Effector memory CD8-positive, alpha-beta T cell (primary cell): ENCODE measurements around the gene CAPN15.
"Not testable (repeated sequence)": the region's sequence is repeated elsewhere in the genome, so short reads cannot be mapped to it uniquely, and the experiment has no call there.

ENCODE experiments used
- ATAC-seq: fragments of 150-1000 bp; cut with Tn5 transposase; replicated peaks from 2 replicates; pipeline ENCODE4 v1.10.0; 2021; ENCODE audit warnings: mild to moderate bottlenecking, moderate library complexity
- DNase-seq, 3 experiments: peaks; one replicate each; pipeline ENCODE4 v3.0.0; 2021
- H3K27ac Mint-ChIP-seq, 2 donors: one replicate each; pipeline ENCODE4 v1.8.0; 2022; ENCODE audit warnings: mild to moderate bottlenecking in 2 of 2, mixed read lengths in 2 of 2, moderate library complexity in 2 of 2
- H3K27me3 Mint-ChIP-seq, 2 donors: one replicate each; pipeline ENCODE4 v1.8.0; 2022; ENCODE audit warnings: mixed read lengths in 2 of 2
- H3K36me3 Mint-ChIP-seq: one replicate; pipeline ENCODE4 v1.8.0; 2022; ENCODE audit warnings: mild to moderate bottlenecking, moderate library complexity, mixed read lengths; ENCODE audit not compliant: insufficient read depth
- H3K4me1 Mint-ChIP-seq, 2 donors: one replicate each; pipeline ENCODE4 v1.8.0; 2022; ENCODE audit warnings: low read depth in 2 of 2, mixed read lengths in 2 of 2
- H3K4me3 Mint-ChIP-seq, 2 donors: one replicate each; pipeline ENCODE4 v1.8.0; 2022; ENCODE audit warnings: mild to moderate bottlenecking in 2 of 2, mixed read lengths in 2 of 2, moderate library complexity in 2 of 2
- H3K9me3 Mint-ChIP-seq, 2 donors: one replicate each; pipeline ENCODE4 v1.8.0; 2022; ENCODE audit warnings: mixed read lengths in 2 of 2
- total RNA-seq, 9 experiments: gene quantifications; one replicate each; lab custom pipeline; 2026; lab: John Stamatoyannopoulos, UW

CAPN15 gene
- 78.5 to 172 (median 108) reads per million in 9 experiments for total RNA-seq

DNA sequence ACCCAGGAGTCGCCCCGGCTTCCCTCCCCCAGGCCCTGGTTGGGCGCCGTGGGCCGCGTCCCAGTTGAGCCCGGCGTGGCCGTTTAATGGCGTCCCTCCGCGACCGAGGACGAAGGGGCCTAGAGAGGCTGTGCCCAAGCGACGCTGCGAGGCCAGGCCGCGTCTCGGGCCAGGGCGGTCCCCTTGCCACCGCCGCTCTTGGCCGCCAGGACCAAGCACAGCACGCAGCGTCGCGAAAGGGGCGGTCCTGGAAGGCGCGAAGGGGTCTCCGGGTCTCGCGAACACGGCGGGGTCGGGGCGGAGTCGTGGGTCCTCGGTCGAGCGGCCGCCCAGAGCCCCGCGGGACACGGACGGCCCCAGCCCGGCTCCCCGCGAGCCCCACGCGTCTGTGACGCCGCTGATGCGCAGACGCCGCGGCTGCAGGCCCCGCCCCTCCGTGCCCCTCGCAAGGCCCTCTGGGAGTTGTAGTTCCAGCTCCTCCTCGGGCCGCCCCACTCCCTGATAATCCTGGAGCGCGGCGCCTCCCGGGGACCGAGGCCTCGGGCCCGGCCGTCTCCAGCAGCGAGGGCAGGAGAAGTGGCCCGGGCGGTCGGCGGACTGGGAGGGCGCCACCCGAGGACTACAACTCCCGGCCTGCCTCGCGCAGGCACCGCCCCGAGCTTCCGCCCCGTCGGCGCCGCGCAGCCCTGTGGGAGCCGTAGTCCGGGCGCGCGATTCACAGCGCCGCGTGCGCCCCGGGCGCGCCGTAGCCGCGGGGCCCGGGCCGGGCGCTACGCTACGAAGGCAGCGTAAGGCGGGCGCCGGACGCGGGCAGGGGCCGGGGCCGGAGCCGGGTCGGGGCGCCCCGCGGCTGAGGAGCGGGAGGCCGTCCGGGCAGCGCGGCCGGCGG lies at the start of gene CAPN15:
Gene CAPN15 (plus strand): TSS at position 698 of the 889 bp plus-strand sequence. CDS start 19,127 bp downstream, outside the sequence.
- H3K36me3 Mint-ChIP-seq, result peaks cover 25% of the 10 kb centered on the region
- no peaks in the 10 kb centered on the region for H3K9me3 Mint-ChIP-seq
- peaks cover 30 to 35% of the 10 kb centered on the region in 2 donors for H3K4me1 Mint-ChIP-seq
- no peaks in the 10 kb centered on the region for H3K27me3 Mint-ChIP-seq
- peak within 1 kb of the TSS; percentile 92 for H3K27ac Mint-ChIP-seq
- peak within 1 kb of the TSS; percentile 91 to 95 for H3K4me3 Mint-ChIP-seq
- ATAC-seq, result peak; percentile 78
- DNase-seq, result peak; percentile 80 to 85 (median 80)

DNA sequence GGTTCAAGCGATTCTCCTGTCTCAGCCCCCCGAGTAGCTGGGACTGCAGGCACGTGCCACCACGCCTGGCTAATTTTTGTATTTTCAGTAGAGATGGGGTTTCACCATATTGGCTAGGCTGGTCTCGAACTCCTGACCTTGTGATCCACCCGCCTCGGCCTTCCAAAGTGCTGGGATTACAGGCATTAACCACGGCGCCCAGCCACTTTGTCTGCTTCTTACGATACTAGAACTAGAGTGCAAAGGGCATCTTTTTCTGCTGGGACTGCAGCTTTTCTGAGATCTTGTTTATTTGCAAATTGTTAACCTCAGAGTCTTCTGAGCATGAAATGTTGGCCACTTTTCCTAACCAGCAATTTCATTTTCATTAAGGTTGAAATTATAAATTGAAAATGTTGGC lies 49.2 kb upstream of the CAPN15 start:
- H3K4me3 Mint-ChIP-seq, H3K9me3 Mint-ChIP-seq, H3K4me1 Mint-ChIP-seq, DNase-seq, ATAC-seq, H3K27me3 Mint-ChIP-seq, H3K36me3 Mint-ChIP-seq: not testable (repeated sequence)
- H3K27ac Mint-ChIP-seq, result peak overlapping the region in 1 of 2 donors; percentile 29

DNA sequence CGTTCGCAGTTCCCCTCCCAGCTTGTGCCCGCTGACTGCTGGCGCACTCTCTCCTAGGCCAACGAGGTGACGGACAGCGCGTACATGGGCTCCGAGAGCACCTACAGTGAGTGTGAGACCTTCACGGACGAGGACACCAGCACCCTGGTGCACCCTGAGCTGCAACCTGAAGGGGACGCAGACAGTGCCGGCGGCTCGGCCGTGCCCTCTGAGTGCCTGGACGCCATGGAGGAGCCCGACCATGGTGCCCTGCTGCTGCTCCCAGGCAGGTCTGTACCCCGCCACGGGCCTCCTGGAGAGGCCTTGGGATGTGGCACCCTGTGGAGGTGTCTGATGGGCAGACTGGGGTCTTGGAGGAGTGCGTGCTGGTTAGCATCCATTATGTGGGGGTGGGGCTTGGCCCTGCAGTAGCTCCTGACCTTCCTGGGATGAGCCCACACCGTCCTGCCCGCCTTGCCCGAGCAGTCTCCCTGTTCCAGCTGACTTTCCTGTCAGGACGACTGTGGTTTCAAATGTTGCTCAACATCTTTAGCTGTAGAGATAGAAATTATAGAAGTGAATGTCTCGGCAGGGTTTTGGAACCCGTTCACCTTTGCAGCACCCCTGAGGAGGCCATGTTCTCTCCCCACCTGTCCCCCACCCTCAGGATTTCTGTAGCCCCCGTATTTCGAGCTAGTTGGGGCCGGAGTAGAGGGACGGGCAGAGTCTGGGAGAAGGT lies 44.9 kb upstream of the CAPN15 start:
- Mint-ChIP-seq H3K36me3 (no peaks in the 10 kb centered on the region), H3K9me3 (no peaks in the 10 kb centered on the region), H3K4me1 (no peaks in the 10 kb centered on the region), H3K27ac (no peak overlapping the region), H3K4me3 (no peak overlapping the region), H3K27me3 (no peaks in the 10 kb centered on the region)
- DNase-seq (no peak), ATAC-seq (no peak)

DNA sequence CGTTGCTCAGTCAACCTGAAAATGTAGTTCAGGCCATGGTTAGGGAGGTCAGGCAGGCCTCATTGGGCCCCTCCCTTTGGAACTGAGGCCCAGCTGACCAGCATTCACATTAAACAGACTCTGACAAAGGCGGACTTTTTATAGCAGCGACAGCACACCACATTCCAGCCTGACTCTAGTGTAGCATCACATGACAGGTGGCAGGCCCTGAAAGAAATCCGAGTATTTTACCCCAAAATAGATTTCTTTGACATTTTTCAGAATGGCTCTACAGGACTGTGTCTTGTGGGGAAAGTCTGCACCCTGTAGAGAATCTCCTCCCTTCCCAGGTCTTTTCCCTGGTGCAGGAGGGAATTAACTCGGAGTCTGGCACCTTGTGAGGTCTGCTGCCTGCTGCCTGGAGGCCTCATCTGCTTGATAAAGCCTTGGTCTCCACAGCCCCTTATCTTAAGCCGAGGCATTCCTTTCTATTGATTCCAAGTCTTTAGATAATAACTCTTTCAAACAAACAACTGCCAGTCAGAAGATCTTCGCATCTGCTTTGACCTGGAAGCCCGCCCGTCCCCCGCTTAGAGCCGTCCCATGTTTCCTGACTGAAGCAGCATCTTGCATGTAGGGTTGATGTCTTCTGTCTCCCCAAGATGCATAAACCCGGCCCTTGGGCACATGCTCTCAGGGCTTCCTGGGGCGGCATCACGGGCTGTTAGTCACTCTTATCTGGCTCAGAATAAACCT lies 44.0 kb upstream of the CAPN15 start:
- ATAC-seq, result no peak
- no peak overlapping the region for H3K27ac Mint-ChIP-seq
- H3K36me3 Mint-ChIP-seq, result peaks cover 1% of the 10 kb centered on the region
- no peaks in the 10 kb centered on the region for H3K27me3 Mint-ChIP-seq
- H3K9me3 Mint-ChIP-seq, result no peaks in the 10 kb centered on the region
- H3K4me1 Mint-ChIP-seq, result no peaks in the 10 kb centered on the region
- DNase-seq, result no peak
- H3K4me3 Mint-ChIP-seq, result no peak overlapping the region

DNA sequence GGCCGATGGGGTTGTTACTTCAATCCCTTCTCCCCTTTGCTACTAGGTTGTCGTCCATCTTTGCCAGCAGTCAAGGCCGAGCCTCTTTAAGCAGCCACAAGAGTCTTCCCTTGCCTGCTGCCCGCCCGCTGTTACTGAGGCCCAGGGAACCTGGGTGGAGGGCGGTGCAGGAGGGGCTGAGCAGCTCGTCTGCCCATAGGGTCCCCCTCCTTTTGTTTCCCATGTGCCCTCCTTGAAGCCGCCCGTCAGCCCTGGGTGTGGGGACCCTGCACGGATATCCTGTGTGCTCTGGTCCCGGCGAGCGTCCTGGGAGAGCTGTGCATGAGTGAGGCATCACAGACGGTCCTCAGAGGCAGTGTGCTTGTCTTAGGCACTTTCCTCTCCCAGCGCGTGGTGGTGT lies 37.9 kb upstream of the CAPN15 start:
- Mint-ChIP-seq H3K27ac (no peak overlapping the region), H3K9me3 (no peaks in the 10 kb centered on the region), H3K4me3 (no peak overlapping the region), H3K4me1 (no peaks in the 10 kb centered on the region), H3K27me3 (no peaks in the 10 kb centered on the region), H3K36me3 (peaks cover 7% of the 10 kb centered on the region)
- ATAC-seq (no peak), DNase-seq (no peak)

DNA sequence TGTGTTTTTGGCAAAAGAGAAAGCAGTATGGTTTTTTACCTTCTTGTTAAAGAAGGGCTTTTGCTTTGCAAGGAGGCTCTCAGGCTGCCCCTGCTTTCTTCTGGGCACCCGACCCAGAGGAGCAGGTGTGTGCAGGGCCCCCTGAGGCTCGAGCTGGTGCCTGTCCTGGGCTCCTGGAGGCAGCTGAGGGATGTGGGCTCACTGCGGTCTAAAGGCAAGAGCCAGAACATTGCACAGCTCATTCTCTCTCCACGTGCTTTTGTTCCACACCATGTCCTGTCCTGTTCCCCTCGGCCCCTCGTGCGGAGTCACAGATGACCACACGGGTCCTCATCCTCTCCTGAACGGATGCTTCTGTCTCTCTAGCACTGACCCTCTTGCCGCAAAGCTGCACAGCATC lies 36.7 kb upstream of the CAPN15 start:
- Mint-ChIP-seq H3K27me3 (no peaks in the 10 kb centered on the region), H3K4me3 (no peak overlapping the region), H3K9me3 (no peaks in the 10 kb centered on the region), H3K4me1 (peaks cover 0 to 1% of the 10 kb centered on the region in 2 donors), H3K27ac (no peak overlapping the region), H3K36me3 (peaks cover 7% of the 10 kb centered on the region)
- ATAC-seq (no peak), DNase-seq (no peak)

- no peaks in the 10 kb centered on the region for H3K9me3 Mint-ChIP-seq
- DNase-seq, result no peak
- peaks cover 0 to 1% of the 10 kb centered on the region in 2 donors for H3K4me1 Mint-ChIP-seq
- H3K36me3 Mint-ChIP-seq, result peaks cover 7% of the 10 kb centered on the region
- H3K27me3 Mint-ChIP-seq, result no peaks in the 10 kb centered on the region
- no peak overlapping the region for H3K4me3 Mint-ChIP-seq
- H3K27ac Mint-ChIP-seq, result no peak overlapping the region
- ATAC-seq, result no peak
Measured at GRCh38 chr16:491220-491919, 36.1 kb upstream of the CAPN15 start.

GRCh38 chr16:492211-492875 lies 35.2 kb upstream of the CAPN15 start:
- peaks cover 0 to 1% of the 10 kb centered on the region in 2 donors for H3K4me1 Mint-ChIP-seq
- no peak overlapping the region for H3K27ac Mint-ChIP-seq
- no peak overlapping the region for H3K4me3 Mint-ChIP-seq
- no peaks in the 10 kb centered on the region for H3K9me3 Mint-ChIP-seq
- no peak for ATAC-seq
- no peaks in the 10 kb centered on the region for H3K27me3 Mint-ChIP-seq
- H3K36me3 Mint-ChIP-seq, result peaks cover 7% of the 10 kb centered on the region
- DNase-seq, result no peak

DNA sequence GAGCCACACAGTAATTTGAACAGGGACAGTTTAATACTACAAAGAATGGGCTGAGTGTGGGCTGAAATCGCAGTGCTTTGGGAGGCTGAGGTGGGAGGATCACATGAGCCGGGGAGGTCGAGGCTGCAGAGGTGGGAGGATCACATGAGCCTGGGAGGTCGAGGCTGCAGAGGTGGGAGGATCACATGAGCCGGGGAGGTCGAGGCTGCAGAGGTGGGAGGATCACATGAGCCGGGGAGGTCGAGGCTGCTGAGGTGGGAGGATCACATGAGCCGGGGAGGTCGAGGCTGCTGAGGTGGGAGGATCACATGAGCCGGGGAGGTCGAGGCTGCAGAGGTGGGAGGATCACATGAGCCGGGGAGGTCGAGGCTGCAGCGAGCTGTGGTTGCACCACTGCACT lies 32.8 kb upstream of the CAPN15 start:
- H3K36me3 Mint-ChIP-seq, H3K27me3 Mint-ChIP-seq, ATAC-seq, DNase-seq, H3K4me1 Mint-ChIP-seq, H3K4me3 Mint-ChIP-seq, H3K27ac Mint-ChIP-seq, H3K9me3 Mint-ChIP-seq: not testable (repeated sequence)

DNA sequence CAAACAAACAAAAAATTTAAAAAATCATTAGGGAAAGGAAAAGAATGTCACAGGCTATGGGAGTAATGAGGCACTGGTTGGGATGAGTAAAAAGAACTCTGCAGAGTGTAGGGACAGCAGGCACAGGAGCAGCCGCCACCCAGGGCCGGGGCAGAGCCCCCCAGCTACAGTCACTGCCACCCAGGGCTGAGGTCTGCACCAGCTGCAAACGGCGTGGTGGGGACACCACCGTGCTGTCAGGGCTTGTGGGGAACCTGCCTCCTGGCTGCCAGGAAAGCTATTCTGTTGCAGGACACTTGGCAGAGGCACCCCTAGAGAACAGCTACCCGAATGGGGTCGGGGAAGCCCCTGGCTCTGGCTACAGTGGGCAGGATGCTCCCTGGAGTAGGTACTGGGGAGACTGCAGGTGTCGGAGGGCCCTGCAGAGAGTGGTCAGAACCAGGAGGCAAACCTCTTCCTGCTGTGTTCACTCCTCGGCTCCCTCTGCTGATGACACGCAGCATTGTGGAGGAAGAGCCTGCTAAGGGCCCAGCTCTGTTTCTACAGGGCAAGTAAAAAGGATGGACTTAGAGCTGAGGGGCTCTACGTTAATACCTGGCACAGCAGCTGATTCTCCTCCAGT lies 32.3 kb upstream of the CAPN15 start:
- Mint-ChIP-seq H3K27ac (peak overlapping the region in 1 of 2 donors; percentile 82), H3K9me3 (no peaks in the 10 kb centered on the region), H3K27me3 (no peaks in the 10 kb centered on the region), H3K4me3 (no peak overlapping the region), H3K4me1 (peaks cover 0 to 1% of the 10 kb centered on the region in 2 donors), H3K36me3 (peaks cover 12% of the 10 kb centered on the region)
- ATAC-seq, result peak; percentile 43
- no peak for DNase-seq

GRCh38 chr16:496097-496886 lies 31.2 kb upstream of the CAPN15 start:
- Mint-ChIP-seq H3K27ac (no peak overlapping the region), H3K9me3 (no peaks in the 10 kb centered on the region), H3K36me3 (peaks cover 12% of the 10 kb centered on the region), H3K27me3 (no peaks in the 10 kb centered on the region), H3K4me3 (no peak overlapping the region), H3K4me1 (peaks cover 0 to 1% of the 10 kb centered on the region in 2 donors)
- no peak for ATAC-seq
- DNase-seq, result no peak

DNA sequence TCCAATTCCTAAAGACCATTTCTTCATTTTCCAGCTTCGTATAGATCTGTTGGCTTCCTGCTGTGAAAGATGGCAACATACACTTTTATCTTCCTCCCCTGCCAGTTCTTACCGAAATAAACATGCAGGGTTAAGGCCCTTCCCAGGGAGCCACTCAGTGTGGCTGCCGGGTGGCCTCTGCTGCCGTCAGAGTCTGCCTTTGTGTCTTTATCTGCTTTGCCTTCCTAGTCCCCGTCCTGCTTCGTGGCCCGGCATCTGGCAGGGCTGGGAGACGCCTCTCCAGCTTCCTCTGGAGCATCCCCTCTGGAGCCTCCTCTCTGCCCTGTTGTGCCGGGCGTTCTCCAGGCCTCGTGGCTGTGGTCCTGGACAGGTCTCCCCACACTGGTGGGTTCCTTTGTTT lies 30.3 kb upstream of the CAPN15 start:
- Mint-ChIP-seq H3K36me3 (peaks cover 12% of the 10 kb centered on the region), H3K9me3 (no peaks in the 10 kb centered on the region), H3K4me3 (no peak overlapping the region), H3K27ac (peak overlapping the region in 1 of 2 donors; percentile 47), H3K4me1 (peaks cover 0 to 1% of the 10 kb centered on the region in 2 donors), H3K27me3 (no peaks in the 10 kb centered on the region)
- no peak for DNase-seq
- no peak for ATAC-seq
